ENCODE results near the gene KAZN.

KAZN gene

GRCh38 chr1:14652840-14653239, 54.4 kb downstream of the KAZN start:
- DNase-seq (ENCODE audit: extremely low read depth, low read depth) = no peak
- TF ChIP-seq, protein P1, sequence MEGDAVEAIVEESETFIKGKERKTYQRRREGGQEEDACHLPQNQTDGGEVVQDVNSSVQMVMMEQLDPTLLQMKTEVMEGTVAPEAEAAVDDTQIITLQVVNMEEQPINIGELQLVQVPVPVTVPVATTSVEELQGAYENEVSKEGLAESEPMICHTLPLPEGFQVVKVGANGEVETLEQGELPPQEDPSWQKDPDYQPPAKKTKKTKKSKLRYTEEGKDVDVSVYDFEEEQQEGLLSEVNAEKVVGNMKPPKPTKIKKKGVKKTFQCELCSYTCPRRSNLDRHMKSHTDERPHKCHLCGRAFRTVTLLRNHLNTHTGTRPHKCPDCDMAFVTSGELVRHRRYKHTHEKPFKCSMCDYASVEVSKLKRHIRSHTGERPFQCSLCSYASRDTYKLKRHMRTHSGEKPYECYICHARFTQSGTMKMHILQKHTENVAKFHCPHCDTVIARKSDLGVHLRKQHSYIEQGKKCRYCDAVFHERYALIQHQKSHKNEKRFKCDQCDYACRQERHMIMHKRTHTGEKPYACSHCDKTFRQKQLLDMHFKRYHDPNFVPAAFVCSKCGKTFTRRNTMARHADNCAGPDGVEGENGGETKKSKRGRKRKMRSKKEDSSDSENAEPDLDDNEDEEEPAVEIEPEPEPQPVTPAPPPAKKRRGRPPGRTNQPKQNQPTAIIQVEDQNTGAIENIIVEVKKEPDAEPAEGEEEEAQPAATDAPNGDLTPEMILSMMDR (IDR thresholded peaks at IDR 0.05; ENCODE audit: low read depth, low read length) = no peak

DNA sequence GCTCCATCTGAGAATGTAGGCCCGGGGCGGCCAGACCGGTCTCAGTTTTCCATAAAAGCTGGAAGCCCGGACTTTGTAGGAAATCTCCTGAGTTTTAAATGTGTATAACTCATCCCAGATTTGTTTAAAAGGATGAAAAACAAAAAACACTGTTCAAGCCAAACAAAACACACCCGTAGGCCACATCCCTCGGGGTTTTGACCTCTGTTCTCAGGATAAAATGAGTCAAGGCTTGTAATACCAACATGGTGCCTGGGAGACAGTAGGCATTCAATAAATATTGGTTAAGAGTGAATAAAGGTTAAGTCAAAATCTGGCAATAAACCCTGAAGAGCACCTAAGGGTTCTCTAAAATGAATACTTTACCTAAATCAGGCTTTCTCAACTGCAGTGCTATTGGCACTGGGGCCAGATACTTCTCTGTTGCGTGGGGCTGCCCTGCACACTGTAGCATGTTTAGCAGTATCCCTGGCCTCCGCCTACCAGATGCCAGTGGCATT, 55.0 kb downstream of the KAZN start:
- no peak for DNase-seq (ENCODE audit: extremely low read depth, low read depth)
- TF ChIP-seq, protein P1 (IDR thresholded peaks at IDR 0.05; ENCODE audit: low read depth, low read length) = no peak

- no peak for DNase-seq (ENCODE audit: extremely low read depth, low read depth)
Measured at GRCh38 chr1:14654554-14654953, 56.1 kb downstream of the KAZN start.

DNA sequence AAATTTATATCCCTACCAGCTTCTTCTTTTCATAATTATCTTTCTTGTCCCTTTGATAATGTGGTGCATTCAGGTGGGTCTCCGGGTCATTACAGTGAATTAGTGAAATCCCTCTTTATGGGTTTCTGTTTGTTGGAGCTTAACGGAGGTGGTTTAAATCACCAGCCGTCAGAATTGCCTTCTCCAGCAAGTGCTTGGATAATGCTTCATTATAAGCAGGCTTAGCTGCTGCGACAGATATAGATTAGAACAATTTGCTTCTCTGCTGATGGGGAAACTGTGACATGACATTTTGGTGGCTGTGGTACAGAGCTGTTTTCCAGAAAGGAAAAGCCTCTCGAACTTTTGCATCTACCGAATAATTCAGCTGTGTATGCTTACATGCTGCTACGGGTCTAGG, 56.9 kb downstream of the KAZN start:
- no peak for DNase-seq (ENCODE audit: extremely low read depth, low read depth)
- TF ChIP-seq, protein P1 (IDR thresholded peaks at IDR 0.05; ENCODE audit: low read depth, low read length) = no peak

More at GRCh38 chr1:14654554-14654953, 56.1 kb downstream of the KAZN start:
- TF ChIP-seq, protein P1 (IDR thresholded peaks at IDR 0.05; ENCODE audit: low read depth, low read length) = no peak

GRCh38 chr1:14656384-14656937, 58.0 kb downstream of the KAZN start:
- TF ChIP-seq, protein P1 (IDR thresholded peaks at IDR 0.05; ENCODE audit: low read depth, low read length) = no peak
- DNase-seq (ENCODE audit: extremely low read depth, low read depth) = no peak

- TF ChIP-seq, protein P1 (IDR thresholded peaks at IDR 0.05; ENCODE audit: low read depth, low read length) = no peak
- DNase-seq (ENCODE audit: extremely low read depth, low read depth) = no peak
Measured at GRCh38 chr1:14658642-14659041, 60.2 kb downstream of the KAZN start.

GRCh38 chr1:14659913-14660312, 61.4 kb downstream of the KAZN start:
- no peak for DNase-seq (ENCODE audit: extremely low read depth, low read depth)
- TF ChIP-seq, protein P1 (IDR thresholded peaks at IDR 0.05; ENCODE audit: low read depth, low read length) = no peak
